HG03432 (cell line): ENCODE data around the gene ZDHHC7.

Experiments
- ATAC-seq: cut with Tn5 transposase; IDR thresholded peaks from one replicate; pipeline ENCODE4 v1.9.1; 2021; ENCODE audit warnings: mild to moderate bottlenecking, moderate library complexity; ENCODE audit not compliant: unreplicated experiment

Gene ZDHHC7

DNA sequence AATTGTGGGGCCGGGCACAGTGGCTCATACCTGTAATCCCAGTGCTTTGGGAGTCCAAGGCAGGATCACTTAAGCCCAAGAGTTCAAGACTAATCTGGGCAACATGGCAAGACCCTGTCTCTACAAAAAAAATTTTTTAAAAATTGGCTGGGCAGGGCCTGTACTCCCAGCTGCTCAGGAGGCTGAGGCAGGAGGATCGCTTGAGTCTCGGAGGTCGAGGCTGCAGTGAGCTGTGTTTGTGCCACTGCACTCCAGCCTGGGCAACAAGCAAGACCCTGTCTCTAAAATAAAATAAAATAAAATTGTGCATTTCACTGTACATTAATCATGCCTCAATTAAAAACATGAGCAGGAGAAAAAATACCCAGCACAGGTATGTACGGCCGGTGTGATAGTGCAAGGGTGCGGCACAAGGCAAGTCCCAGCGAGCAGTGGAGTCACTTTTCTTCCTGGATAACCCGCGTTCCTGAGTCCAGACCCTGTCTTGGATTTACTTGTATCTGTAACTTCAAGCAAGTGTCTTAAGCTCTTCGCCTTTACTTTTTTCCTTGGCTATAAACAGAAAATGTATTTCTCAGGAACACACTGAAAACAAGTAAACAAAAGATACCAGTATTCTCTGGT is 11.4 kb downstream of the ZDHHC7 start:
- ATAC-seq: no peak

DNA sequence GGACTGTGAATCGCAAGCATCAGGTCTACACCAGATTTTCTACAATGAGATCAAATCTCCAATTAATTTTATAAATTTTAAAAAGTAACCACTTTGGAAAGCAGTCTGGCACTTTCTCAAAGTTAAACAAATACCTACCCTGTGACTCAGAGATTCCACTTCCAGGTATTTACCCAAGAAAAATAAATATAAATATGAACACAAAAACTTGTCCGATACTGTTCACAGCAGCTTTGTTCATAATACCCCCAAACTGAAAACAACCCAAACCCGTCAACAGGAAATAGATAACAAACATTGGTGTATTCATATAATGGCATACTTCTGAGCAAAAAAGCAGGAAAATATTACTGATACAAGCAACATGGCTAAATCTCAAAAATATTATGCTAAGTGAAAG is 12.1 kb downstream of the ZDHHC7 start:
- no peak for ATAC-seq

DNA sequence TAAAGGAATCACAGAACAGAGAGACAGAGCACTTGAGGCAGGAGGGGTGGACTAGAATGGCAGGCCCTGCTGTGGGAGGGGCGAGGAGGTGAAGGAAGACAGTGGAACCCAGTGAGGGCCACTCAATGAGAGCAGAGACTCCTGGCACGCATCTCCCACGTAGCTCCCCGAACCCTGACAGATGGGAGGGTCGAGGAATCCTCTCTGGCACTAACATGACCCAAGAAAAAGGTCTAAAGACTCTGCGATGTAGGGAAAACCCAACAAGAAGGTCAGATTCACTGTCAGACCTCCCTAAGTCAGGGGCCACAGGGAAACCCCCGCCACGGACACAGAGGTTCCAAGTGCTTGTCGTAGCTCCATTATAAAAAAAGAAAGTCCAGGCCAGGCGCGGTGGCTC is 15.0 kb downstream of the ZDHHC7 start:
- ATAC-seq: no peak

DNA sequence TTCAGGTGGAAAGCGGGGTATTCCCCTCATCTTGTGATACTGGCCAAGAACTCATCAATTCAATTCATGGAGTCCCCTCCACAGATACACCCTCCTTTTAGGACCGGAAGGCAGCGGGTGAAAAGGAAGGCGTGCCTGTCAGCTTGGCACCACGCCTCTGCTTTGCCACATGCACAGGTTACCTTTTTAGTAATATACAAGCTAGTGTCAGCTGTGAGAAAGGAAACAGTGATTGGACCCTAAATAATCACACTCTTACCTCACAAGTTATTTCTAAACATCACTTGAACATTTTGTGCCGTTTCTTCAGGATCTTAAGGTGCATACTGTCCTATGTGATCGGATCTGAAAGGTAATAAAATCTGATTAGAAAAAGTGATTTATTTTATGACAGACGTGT is 15.7 kb downstream of the ZDHHC7 start:
- no peak for ATAC-seq

DNA sequence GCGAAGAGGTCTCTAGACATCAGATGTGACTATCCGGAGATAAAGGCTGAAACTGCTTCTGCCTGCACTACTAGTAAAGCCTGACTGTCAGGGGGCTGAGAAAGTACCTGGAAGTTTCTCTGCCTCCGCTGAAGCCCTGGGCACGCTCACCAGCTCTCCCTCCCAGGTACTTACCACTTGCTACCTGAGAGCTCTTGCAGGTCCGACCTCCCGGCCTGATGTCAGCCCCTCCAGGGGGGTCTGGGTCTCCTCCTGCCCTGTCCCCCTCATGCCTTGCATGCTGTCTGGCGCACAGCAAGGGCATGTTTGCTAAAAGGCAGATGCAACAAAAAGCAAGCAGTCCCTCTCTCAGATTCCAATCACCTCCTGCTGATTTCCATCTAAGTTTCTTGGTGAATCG is 17.4 kb downstream of the ZDHHC7 start:
- no peak for ATAC-seq

DNA sequence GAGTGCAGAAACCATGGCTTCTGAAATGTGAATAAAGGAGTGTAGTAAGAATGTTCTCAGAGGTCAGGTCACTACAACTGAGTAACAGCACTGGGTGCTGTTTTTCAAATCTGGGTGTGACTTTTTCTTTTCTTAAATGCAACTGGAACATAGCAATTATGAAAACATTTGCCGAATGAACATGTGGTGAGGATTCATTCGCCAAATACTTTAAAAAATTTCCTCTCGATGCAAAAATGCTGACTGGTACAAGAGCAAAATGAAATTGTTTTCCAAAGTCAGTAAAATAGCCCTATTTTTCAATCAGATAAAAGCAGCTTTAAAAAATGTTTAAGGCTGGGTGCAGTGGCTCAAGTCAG is 18.6 kb downstream of the ZDHHC7 start:
- ATAC-seq: no peak

DNA sequence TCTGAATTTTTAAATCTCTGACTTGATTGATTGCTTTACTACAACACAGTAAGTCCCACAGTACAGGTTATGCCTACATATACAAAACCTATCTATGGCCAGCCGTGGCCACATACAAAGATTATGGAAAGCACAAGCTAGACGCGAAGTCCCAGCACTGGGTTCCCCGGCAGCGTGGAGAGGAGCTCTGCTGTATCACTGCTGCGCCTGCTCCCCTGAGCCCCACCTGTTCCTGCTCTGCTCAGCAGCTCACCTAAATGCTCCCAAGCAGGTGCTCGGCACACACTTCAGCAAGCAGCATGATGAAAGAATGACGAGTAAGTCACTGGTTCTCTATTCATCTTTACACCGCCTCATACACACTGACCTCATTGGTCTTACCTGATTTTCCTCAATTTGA is 20.6 kb downstream of the ZDHHC7 start:
- no peak for ATAC-seq

DNA sequence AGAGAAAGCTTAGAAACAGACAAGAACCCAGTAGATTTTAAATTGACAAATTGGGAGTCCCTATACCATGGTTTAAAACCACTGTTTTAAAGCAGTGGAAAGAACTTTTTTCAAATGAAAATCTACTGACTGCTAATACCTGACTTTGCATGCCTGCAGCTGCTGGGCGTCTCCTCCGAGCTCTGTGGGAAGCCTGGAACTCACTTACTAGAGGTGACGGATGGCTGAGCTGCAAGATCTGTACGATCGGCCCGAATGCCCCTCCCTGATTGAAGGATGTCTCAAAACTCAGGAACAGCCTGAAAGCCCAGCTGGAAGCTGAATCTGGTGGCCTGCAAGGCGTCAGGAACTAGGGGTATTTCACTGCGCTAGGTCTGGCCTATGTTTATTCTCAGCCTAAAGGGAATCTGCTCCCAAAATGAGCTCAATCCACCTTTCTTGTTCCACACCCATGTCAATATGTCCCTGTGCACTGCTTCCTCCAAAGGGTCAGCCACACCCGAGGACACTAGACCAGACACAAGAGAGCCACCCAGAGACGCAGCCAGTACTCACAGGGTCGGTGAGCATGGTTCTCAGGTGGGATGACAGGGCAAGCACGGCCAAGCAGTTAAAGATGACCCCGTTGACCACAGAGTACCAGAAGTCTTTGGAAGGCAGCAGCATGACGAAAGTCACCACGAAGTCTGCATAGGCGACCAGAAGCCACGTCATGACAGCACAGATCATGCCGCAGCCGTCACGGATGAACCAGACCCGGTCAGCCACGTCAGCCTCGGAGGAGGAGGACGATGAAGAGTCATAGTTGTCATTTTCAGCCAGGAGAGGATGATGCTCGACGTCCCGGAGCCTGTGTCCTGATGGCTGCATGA is 21.4 kb downstream of the ZDHHC7 start:
- no peak for ATAC-seq

DNA sequence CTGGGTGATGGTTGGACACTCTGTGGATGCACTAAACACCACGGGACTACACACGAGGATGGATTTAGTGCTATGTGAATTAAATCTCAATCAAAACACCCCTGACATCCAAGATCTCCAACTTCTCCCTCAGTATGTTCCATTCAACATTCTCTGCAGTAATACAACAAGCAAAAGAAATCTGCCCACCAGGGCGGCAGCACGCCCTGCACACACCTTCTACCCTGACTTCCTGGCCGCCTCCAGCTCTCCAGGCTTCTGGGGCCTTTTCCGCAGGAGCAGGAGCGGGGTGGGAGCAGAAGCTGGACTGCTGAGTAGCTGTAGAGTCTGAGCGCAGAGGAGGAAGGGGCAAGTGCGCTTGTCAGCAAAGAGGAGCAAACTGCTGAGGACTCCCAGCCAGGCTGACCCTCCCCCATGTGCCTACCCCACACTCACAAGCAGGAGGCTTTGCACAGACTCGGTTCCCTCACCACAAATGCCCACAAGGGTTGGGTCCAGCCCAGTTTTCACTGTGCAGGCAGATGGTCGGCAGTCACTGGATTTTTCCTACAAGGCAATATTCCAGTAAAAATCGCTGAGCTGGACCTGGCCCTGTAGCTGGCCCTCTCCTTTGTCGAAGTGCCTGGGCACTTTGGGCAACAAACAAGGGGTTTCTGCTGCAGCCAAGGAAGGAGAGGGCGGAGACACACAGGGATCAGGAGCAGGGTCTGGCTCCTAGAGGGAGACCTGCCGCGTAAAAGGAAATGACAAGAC is 22.8 kb downstream of the ZDHHC7 start:
- ATAC-seq: no peak

DNA sequence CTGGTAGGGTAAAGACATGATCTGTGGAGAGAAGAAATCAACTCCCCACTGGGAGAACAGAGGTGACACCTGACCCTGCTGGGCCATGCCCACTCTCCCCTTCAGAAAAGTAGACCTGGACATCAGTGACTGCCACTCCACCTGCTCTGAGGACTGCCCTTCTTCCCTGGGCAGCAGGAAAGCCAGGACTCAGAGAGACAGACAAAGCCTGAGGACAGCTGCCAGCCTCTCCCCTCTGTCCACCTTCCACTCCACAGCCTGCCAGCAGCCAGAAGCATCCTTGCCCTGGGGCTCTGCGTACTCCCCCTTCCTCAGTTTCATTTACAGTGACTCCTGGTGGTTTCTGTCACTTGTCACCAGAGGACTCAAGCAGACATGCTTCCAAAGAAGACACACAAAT is 24.5 kb downstream of the ZDHHC7 start:
- ATAC-seq: no peak

DNA sequence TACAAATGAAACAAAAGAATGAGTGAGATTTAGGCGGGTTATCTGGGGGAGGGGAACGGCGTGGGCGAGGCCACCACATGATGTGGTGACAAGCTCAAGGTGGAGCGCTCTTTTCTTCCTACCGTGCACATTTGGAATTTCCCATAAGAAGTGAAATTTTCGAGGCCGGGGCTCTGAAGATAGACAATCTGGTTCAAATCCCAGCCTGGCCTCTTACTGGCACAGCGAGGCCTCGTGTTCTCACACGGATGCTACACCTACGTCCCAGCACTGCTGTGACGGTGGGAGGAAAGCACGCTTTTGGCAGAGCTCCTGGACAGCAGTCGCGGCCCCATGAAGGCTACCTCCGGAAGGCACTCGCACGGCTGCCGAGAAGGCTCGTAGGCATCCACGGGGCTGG is 25.2 kb downstream of the ZDHHC7 start:
- ATAC-seq: no peak

DNA sequence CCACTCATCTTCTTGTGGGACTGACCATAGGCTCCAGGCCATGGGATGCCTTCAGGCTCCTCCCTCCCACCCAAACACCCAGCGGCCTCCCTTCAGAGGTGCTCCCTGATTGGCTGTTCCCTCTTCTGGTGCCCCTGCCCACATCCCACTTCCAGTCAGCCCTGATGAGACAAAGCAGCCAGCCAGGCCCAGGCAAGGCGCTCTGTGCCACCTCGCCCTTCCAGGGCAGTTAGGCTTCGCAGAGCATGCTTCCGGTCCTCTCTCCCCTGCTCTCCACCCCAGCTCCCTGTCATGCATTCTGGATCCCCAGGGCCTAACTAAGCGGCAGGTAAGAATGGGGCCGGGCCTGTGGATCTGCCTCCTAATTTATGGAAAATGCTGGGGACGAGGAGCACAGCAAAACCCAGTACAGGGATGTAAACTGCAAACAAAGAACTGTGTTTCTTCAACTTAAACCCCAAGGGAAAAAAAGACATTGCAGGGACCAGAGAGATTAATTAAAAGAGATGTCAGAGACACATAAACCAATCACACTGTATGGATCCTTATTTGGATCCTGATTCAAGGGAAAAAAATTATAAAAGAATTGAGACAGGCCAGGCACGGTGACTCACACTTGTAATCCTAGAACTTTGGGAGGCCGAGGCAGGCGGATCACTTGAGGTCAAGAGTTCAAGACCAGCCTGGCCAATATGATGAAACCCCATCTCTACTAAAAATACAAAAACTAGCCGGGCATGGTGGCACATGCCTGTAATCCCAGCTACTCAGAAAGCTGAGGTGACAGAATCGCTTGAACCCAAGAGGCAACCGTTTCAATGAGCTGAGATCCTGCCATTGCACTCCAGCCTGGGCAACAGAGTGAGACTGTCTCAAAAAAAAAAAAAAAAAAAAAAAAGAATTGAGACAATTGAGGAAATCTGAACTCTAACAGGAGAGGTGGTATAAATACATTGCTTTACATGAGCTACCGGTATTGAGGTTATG is 26.0 kb downstream of the ZDHHC7 start:
- ATAC-seq: no peak

DNA sequence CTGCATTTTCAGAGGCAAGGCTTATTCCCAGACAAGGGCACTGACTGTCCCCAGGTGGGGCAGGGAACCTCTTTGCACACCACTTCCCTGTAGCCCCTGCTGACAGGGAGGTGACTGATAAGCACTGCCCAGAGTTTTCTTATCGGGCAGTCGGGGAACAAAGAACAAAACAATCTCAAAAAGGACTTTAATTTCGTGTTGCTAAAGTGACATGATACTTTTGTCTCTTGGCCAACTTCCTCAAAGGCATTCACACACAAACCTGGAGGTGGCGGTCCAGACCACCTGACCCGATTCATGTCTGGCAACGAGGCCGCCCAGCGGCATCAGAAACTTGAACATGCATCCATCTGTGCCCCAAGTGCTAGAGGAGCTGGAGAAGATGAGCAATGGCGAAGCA is 28.9 kb downstream of the ZDHHC7 start:
- no peak for ATAC-seq

DNA sequence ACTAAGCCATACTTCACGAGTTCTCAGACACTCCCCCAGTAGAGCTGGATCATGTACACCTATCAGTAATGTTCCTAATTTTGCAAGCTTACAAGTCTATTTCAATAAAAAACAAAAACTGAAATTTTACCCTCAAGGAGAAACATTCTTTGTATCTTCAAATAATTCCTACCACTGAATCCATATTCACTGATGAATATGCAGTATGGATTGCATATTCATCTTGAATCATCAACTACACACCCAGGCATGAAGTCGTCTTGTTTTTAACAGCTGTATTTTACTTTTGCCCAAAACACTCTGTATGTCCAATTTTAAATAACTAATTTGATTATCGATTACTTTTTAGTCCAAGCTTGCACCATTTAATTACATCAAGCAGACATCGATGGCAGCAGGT is 31.8 kb downstream of the ZDHHC7 start:
- no peak for ATAC-seq

DNA sequence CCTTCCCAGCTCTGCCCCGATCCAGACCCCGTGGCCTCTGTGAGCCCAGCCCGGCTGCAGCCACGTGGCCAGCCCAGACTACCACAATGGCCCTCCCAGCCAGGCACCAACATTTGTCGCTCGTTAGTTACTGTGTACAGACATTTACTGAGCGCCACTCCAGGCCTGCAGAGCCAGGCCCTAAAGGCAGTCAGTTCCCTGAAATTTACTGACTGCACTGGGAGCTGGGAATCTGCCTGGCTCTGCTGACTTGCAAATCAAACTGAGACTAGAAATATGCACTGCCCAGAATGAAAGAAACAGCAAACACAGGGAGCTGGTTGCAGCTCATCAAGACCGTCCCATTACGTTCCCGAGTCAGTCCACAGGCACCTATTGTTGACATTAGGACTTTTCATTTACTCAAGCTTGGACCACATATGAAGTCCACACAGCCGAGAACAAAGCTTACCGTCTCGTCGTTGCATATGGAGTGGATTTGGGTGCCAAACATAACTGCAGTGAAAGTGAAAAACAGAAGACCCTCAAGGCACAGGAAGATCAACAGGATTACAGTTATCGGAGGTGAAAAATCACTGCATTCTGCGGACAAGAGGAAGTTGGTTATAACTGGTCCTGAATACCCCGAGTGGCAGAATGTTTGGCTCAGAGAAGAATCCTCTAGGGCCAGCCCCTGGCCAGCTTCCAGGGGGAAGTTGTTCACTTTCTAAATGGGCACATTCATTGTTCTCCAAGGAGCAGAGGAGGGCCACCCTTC is 34.5 kb downstream of the ZDHHC7 start:
- ATAC-seq: no peak

DNA sequence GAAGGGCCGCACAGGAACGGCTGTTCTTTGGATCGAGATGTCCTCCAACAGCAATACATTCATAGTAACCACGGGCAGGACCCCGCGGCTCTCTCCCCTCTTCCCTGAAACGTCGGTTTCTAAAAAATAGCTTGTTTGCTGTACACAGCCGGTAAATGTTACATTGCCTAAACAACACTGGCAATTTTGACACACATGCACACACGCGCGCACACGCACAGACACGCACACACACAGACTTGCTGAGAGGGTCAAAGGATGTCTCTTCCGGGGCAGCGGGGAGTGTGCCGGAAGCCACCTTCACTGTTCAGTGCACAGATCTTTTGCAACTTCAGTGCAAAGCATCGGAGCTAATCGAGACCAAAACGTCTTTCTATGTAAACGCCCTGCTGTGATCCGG is 35.8 kb downstream of the ZDHHC7 start:
- no peak for ATAC-seq

DNA sequence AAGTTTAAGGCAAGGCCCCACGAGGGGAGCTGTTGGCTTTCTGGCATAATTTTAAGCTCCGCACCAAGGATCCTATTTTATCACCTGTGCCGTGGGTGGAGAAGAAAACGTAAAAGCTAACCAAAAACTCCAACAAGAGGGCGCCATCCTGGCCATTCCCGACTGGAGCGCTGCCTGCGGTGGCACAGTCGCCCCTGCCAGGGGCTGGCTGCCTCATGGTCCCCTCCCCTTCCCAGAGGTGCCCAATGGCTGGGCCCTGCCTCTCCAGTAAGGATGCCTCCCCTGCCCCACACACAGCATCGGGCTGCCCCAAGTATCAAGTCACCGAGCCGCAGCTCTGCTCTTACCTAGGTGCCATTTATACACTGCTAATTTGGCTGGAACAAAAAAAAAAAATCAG is 36.3 kb downstream of the ZDHHC7 start:
- no peak for ATAC-seq

DNA sequence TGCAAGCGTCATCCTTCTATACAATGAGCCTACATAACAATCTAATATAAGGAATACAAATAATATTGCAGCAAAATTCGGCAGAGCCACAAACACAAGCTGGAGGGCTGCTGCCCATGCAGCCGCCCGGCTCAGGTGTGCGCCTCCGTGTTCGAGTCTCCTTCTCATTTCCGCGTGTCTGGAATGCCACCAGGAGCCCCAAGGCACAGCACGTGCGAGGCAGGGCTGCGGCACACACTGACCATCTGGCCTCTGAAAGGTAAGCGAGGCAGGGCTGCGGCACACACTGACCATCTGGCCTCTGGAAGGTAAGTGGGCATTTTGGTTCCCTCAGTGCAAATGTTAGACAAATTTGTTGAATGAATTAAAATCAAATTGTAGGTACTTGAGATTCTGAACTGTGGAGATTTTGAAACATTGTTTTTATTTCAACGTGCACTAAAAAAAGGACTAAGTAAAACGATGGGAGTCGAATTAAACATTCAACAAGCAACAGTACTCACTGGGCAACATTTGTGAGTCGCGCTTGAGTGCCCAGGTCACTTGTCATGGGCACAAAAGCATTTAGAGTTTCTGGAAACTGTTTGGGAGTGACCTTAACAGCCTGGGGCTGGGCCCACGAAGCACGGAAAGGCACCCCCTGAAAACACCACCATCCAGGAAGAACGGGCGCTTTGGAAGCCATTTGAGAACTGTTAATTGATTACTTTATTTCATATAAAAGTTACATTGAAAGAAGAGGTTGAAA is 37.4 kb downstream of the ZDHHC7 start:
- no peak for ATAC-seq

DNA sequence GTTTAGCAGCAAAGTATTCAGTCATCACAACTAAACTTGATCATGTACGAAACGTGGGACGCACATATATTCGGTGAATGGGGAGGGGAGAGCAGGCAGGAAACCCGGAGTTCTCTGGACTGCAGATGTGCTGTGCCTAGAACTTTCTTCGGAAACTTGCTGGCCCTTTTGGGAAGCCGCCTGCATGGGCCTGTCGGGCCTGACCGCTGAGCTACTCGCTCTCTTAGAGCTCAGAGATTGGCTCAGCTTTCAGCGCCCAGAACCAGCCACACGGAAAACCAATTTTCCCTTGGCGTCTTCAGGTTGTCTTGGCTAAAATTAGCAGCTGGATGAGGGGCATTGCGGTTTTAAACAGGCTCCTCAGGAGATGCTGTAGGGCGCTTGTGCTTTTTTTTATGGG is 38.1 kb downstream of the ZDHHC7 start:
- no peak for ATAC-seq
